Nephron progenitor cell (in vitro differentiated cells): ENCODE data around the gene FBRSL1.

Experiments used
- DNase-seq: peaks from one replicate; pipeline ENCODE4 v3.0.0; 2021
- H3K27ac Mint-ChIP-seq: 2 replicates; pipeline ENCODE4 v1.8.0; 2021; ENCODE audit warnings: mild to moderate bottlenecking, moderate library complexity, mixed read lengths
- H3K27me3 Mint-ChIP-seq: 2 replicates; pipeline ENCODE4 v1.8.0; 2021; ENCODE audit warnings: mild to moderate bottlenecking, low read depth, mixed read lengths; ENCODE audit not compliant: poor library complexity
- H3K36me3 Mint-ChIP-seq: 2 replicates; pipeline ENCODE4 v1.8.0; 2021; ENCODE audit warnings: low read depth, mixed read lengths
- H3K4me1 Mint-ChIP-seq: 2 replicates; pipeline ENCODE4 v1.8.0; 2021; ENCODE audit warnings: mixed read lengths
- H3K4me3 Mint-ChIP-seq: 2 replicates; pipeline ENCODE4 v1.8.0; 2021; ENCODE audit warnings: mild to moderate bottlenecking, moderate library complexity, mixed read lengths
- H3K9me3 Mint-ChIP-seq: 2 replicates; pipeline ENCODE4 v1.8.0; 2021; ENCODE audit warnings: mild to moderate bottlenecking, moderate library complexity, mixed read lengths
- CTCF ChIP-seq: fragments of 200-600 bp; sonication (generic); IDR thresholded peaks from 2 replicates; pipeline ENCODE4 v1.5.0; 2021; ENCODE audit warnings: antibody characterized with exemption

The FBRSL1 gene

GRCh38 chr12:132539016-132539773 lies 49.2 kb downstream of the FBRSL1 start:
- no peak for DNase-seq
- Mint-ChIP-seq H3K36me3 (peaks cover 24% of the 10 kb centered on the region), H3K4me3 (no peak overlapping the region), H3K9me3 (peaks cover 24% of the 10 kb centered on the region), H3K27me3 (no peaks in the 10 kb centered on the region), H3K27ac (no peak overlapping the region), H3K4me1 (peaks cover 9% of the 10 kb centered on the region)
- no peak for TF ChIP-seq CTCF

GRCh38 chr12:132540436-132540835 lies 50.5 kb downstream of the FBRSL1 start:
- DNase-seq = no peak
- Mint-ChIP-seq H3K27me3 (peaks cover 6% of the 10 kb centered on the region), H3K36me3 (peaks cover 14% of the 10 kb centered on the region), H3K4me3 (no peak overlapping the region), H3K27ac (no peak overlapping the region), H3K9me3 (peaks cover 11% of the 10 kb centered on the region), H3K4me1 (peaks cover 20% of the 10 kb centered on the region)
- TF ChIP-seq CTCF = no peak

GRCh38 chr12:132541200-132541599 lies 51.2 kb downstream of the FBRSL1 start:
- H3K27ac Mint-ChIP-seq = no peak overlapping the region
- H3K4me1 Mint-ChIP-seq = peaks cover 25% of the 10 kb centered on the region

GRCh38 chr12:132541996-132542395 lies 52.0 kb downstream of the FBRSL1 start:
- TF ChIP-seq CTCF = no peak
- Mint-ChIP-seq H3K4me3 (no peak overlapping the region), H3K9me3 (no peaks in the 10 kb centered on the region), H3K36me3 (no peaks in the 10 kb centered on the region), H3K4me1 (peaks cover 30% of the 10 kb centered on the region), H3K27me3 (peaks cover 6% of the 10 kb centered on the region), H3K27ac (no peak overlapping the region)
- no peak for DNase-seq

More at GRCh38 chr12:132541200-132541599, 51.2 kb downstream of the FBRSL1 start:
- Mint-ChIP-seq H3K36me3 (peaks cover 6% of the 10 kb centered on the region), H3K27me3 (peaks cover 6% of the 10 kb centered on the region), H3K4me3 (no peak overlapping the region), H3K9me3 (peaks cover 4% of the 10 kb centered on the region)
- no peak for DNase-seq
- no peak for TF ChIP-seq CTCF

- TF ChIP-seq CTCF = no peak
- Mint-ChIP-seq H3K27ac (peak overlapping the region; percentile 75), H3K36me3 (no peaks in the 10 kb centered on the region), H3K4me1 (peaks cover 29% of the 10 kb centered on the region), H3K4me3 (no peak overlapping the region), H3K9me3 (no peaks in the 10 kb centered on the region), H3K27me3 (peaks cover 6% of the 10 kb centered on the region)
- DNase-seq = no peak
Measured at GRCh38 chr12:132542661-132543060, 52.7 kb downstream of the FBRSL1 start.
